ENCODE measurements around the gene TAF5L.

DNA sequence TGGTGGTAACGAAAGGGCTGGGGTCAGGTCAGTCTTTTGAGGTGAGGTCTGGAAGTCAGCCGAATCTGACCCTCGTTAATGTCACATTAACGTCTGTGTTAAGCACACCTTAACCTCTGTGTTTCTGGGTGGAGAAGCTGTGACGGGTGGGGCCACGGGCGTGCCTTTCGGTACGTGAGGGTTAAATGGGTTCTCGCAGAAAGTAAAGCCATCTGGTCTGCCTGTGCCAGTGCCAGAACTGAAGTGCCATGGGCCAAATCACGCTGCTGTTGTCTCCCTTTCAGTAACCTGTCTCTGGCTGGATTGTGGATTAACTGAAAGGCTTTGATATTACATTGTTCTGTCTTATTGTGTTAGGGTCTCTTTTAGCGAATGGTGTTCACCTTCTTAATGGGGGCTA lies 14.5 kb upstream of the TAF5L start:
- no peak for TF ChIP-seq POLR2A (IDR thresholded peaks at IDR 0.05)
- TF ChIP-seq, protein P1, sequence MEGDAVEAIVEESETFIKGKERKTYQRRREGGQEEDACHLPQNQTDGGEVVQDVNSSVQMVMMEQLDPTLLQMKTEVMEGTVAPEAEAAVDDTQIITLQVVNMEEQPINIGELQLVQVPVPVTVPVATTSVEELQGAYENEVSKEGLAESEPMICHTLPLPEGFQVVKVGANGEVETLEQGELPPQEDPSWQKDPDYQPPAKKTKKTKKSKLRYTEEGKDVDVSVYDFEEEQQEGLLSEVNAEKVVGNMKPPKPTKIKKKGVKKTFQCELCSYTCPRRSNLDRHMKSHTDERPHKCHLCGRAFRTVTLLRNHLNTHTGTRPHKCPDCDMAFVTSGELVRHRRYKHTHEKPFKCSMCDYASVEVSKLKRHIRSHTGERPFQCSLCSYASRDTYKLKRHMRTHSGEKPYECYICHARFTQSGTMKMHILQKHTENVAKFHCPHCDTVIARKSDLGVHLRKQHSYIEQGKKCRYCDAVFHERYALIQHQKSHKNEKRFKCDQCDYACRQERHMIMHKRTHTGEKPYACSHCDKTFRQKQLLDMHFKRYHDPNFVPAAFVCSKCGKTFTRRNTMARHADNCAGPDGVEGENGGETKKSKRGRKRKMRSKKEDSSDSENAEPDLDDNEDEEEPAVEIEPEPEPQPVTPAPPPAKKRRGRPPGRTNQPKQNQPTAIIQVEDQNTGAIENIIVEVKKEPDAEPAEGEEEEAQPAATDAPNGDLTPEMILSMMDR (IDR thresholded peaks at IDR 0.05) = no peak

Data from esophagus squamous epithelium (tissue), 4 donors.